Measurements from ENCODE around the gene TXNRD1.

- TF ChIP-seq POLR2A (IDR thresholded peaks at IDR 0.05): no peak
- TF ChIP-seq CTCF (IDR thresholded peaks at IDR 0.05): no peak
- no peak for TF ChIP-seq EP300 (IDR thresholded peaks at IDR 0.05)
These were observed 131.9 kb downstream of the TXNRD1 start for GRCh38 chr12:104347374-104348075.
